K562 (cell line): Measurements from ENCODE around the gene HLCS. TPM values are rescaled to one million over a fixed set of nuclear protein-coding genes. Genes with fewer than 3 reads are reported as not detected.

Source experiments
- ATAC-seq: fragments of 200-7000 bp; cut with Tn5 transposase; 3 replicates; pipeline ENCODE4 v1.9.1; 2020; ENCODE audit warnings: moderate library complexity
- BruUV-seq: library from RNA; stranded (reverse); fragments of 400-500 nt; replicated peaks from 2 replicates; lab custom pipeline; 2021; lab: Mats Ljungman, UMichigan
- CTCF ChIA-PET: fragments of 300-600 bp; formaldehyde crosslinking; extraction: SDS; loops from one replicate; lab custom pipeline; 2021; ENCODE audit warnings: low intra/inter-chr PET ratio; lab: Yijun Ruan, JAX
- POLR2A ChIA-PET: fragments of 300-600, 350-650 bp; sonication (Branson Sonifier 250); formaldehyde crosslinking; extraction: SDS; loops from one replicate; lab custom pipeline; 2021; ENCODE audit warnings: antibody characterized with exemption, inconsistent platforms; lab: Yijun Ruan, JAX
- DNase-seq, 4 experiments: peaks; one replicate each; pipeline versions ENCODE4 v3.0.0 to v3.0.0-alpha.2; 2011 to 2018; ENCODE audit warnings: low spot score in 3 of 4, mixed read lengths in 3 of 4; ENCODE audit errors: extremely low read depth in 1 of 4
- FAIRE-seq: peaks from 2 replicates; lab custom pipeline; 2011; peaks lifted over from hg19 to GRCh38; lab: Jason Lieb, UNC
- H2AFZ ChIP-seq: 2 replicates; pipeline ENCODE4 v1.6.0; 2011; ENCODE audit warnings: low read depth, low read length, control low read depth, inconsistent platforms
- H3K27ac ChIP-seq: fragments of 200-600 bp; 3 replicates; pipeline ENCODE4 v1.8.0; 2011; ENCODE audit warnings: low read depth, mild to moderate bottlenecking, control low read depth, inconsistent platforms, low read length, moderate library complexity, mixed read lengths; ENCODE audit errors: extremely low read depth
- H3K27me3 ChIP-seq, 2 experiments: fragments of 300-600 bp in 1 of 2; 2 replicates in 1 of 2; 3 replicates in 1 of 2; pipeline versions ENCODE4 v1.6.0 to v1.8.0; 2011; ENCODE audit warnings: inconsistent platforms in 2 of 2, low read length in 2 of 2, mild to moderate bottlenecking in 1 of 2, mixed read lengths in 1 of 2, moderate library complexity in 1 of 2; ENCODE audit not compliant: control insufficient read depth in 2 of 2, insufficient read depth in 2 of 2
- H3K36me3 ChIP-seq: fragments of 300-600 bp; 3 replicates; pipeline ENCODE4 v1.8.0; 2011; ENCODE audit warnings: mild to moderate bottlenecking, low read length, inconsistent platforms; ENCODE audit not compliant: control insufficient read depth, insufficient read depth
- H3K4me1 ChIP-seq, 2 experiments: fragments of 200-600 bp in 1 of 2; replicated peaks in 1 of 2; 2 replicates in 1 of 2; 3 replicates in 1 of 2; pipeline versions ENCODE4 v1.5.1 to v1.8.0; 2011; ENCODE audit warnings: inconsistent platforms in 2 of 2, low read length in 2 of 2, mild to moderate bottlenecking in 1 of 2, mixed read lengths in 1 of 2, moderate library complexity in 1 of 2; ENCODE audit not compliant: control insufficient read depth in 2 of 2, insufficient read depth in 2 of 2
- H3K4me2 ChIP-seq: 2 replicates; pipeline ENCODE4 v1.6.1; 2011; ENCODE audit warnings: low read length, control low read depth, inconsistent platforms, mixed read lengths; ENCODE audit not compliant: insufficient read depth
- H3K4me3 ChIP-seq: fragments of 200-600 bp; sonication (generic), shearing (Covaris generic); 2 replicates; pipeline ENCODE4 v1.5.1; 2016; ENCODE audit warnings: control low read depth, inconsistent platforms
- H3K79me2 ChIP-seq: fragments of 200-600 bp; 3 replicates; pipeline ENCODE4 v1.8.0; 2011; ENCODE audit warnings: low read length, inconsistent platforms; ENCODE audit not compliant: control insufficient read depth, insufficient read depth
- H3K9ac ChIP-seq, 2 experiments: 2 replicates each; pipeline versions ENCODE4 v1.6.0 to v1.6.1; 2011; ENCODE audit warnings: low read depth in 2 of 2, low read length in 2 of 2, control low read depth in 1 of 2, inconsistent platforms in 1 of 2, mild to moderate bottlenecking in 1 of 2, mixed read lengths in 1 of 2; ENCODE audit not compliant: insufficient read depth in 1 of 2
- H3K9me1 ChIP-seq: one replicate; pipeline ENCODE4 v1.6.0; 2011; ENCODE audit warnings: inconsistent platforms, mild to moderate bottlenecking, low read length, moderate library complexity; ENCODE audit not compliant: control insufficient read depth, insufficient read depth
- H3K9me3 ChIP-seq: replicated peaks from 2 replicates; pipeline ENCODE4 v1.5.1; 2011; ENCODE audit warnings: low read depth, low read length, inconsistent platforms; ENCODE audit not compliant: control insufficient read depth, insufficient read depth
- H4K20me1 ChIP-seq: replicated peaks from 2 replicates; pipeline ENCODE4 v1.6.1; 2011; ENCODE audit warnings: low read length, inconsistent platforms, mixed read lengths; ENCODE audit not compliant: control insufficient read depth, insufficient read depth
- CBX3 ChIP-seq, 2 experiments: IDR thresholded peaks; 1 replicate in 1 of 2; 2 replicates in 1 of 2; pipeline ENCODE4 v1.6.1; 2012; ENCODE audit warnings: inconsistent platforms in 2 of 2, low read length in 2 of 2, borderline replicate concordance in 1 of 2, control low read depth in 1 of 2
- CREB3L1 ChIP-seq: fragments of 450-650 bp; IDR thresholded peaks from 2 replicates; pipeline ENCODE4 v1.6.1; 2014; ENCODE audit warnings: low read depth, mild to moderate bottlenecking, moderate library complexity, borderline replicate concordance
- HDAC1 ChIP-seq, 2 experiments: fragments of 450-650 bp; IDR thresholded peaks; 2 replicates each; pipeline ENCODE4 v1.6.1; 2016 to 2017; ENCODE audit warnings: inconsistent platforms in 1 of 2, mild to moderate bottlenecking in 1 of 2, moderate library complexity in 1 of 2
- HLTF ChIP-seq: fragments of 450-650 bp; IDR thresholded peaks from 2 replicates; pipeline ENCODE4 v1.6.1; 2016
- KHSRP ChIP-seq: fragments of 450-650 bp; IDR thresholded peaks from 2 replicates; pipeline ENCODE4 v1.6.1; 2017
- MECOM ChIP-seq: fragments of 250-450 bp; sonication (Bioruptor Pico); IDR thresholded peaks from 2 replicates; pipeline ENCODE4 v1.8.0; 2022; ENCODE audit warnings: inconsistent platforms
- MED1 ChIP-seq: sonication (generic); formaldehyde crosslinking; IDR thresholded peaks from 2 replicates; pipeline ENCODE4 v1.8.1; 2023; ENCODE audit warnings: missing genetic modification reagents, borderline replicate concordance
- NUFIP1 ChIP-seq: fragments of 450-650 bp; IDR thresholded peaks from 2 replicates; pipeline ENCODE4 v1.6.1; 2018; ENCODE audit not compliant: partially characterized antibody
- PHB ChIP-seq: fragments of 250-450 bp; sonication (Bioruptor Pico); IDR thresholded peaks from 2 replicates; pipeline ENCODE4 v1.5.0; 2021
- RB1 ChIP-seq: fragments of 450-650 bp; IDR thresholded peaks from 2 replicates; pipeline ENCODE4 v1.6.1; 2017; ENCODE audit warnings: low read depth, mild to moderate bottlenecking
- SMARCC2 ChIP-seq: fragments of 450-650 bp; IDR thresholded peaks from 2 replicates; pipeline ENCODE4 v1.6.1; 2017; ENCODE audit warnings: antibody characterized with exemption, moderate library complexity, mild to moderate bottlenecking, low read depth
- SPI1 ChIP-seq: IDR thresholded peaks from 2 replicates; pipeline ENCODE4 v1.6.1; 2011; ENCODE audit warnings: low read depth, low read length, control low read depth, borderline replicate concordance
- TRIM24 ChIP-seq, 2 experiments: fragments of 450-650 bp; IDR thresholded peaks; 2 replicates each; pipeline ENCODE4 v1.6.1; 2016
- TRIM28 ChIP-seq: fragments of 450-650 bp; IDR thresholded peaks from 2 replicates; pipeline ENCODE4 v1.6.1; 2017
- ZNF57 ChIP-seq: fragments of 450-650 bp; formaldehyde crosslinking; IDR thresholded peaks from 2 replicates; pipeline ENCODE4 v1.4.0; 2020; ENCODE audit warnings: mild to moderate bottlenecking, moderate library complexity
- in situ Hi-C: fragments of 300-500 bp; cut with MboI; formaldehyde crosslinking; loops from 4 replicates; pipeline ENCODE4 v1.15.0; 2018; ENCODE audit warnings: inconsistent platforms, mixed read lengths
- intact Hi-C: fragments of 100-400 bp; cut with micrococcal nuclease; formaldehyde crosslinking; loops from 2 replicates; pipeline ENCODE4 v1.14.2; 2022
- polyA plus RNA-seq, 8 experiments: library from polyadenylated mRNA; depleted of rRNA in 4 of 8; stranded (reverse) in 5 of 8; unstranded in 3 of 8; fragments of >200 nt; fragmentation: Nextera tagmentation in 2 of 8; fragmentation: Illumina TruSeq in 1 of 8; extraction: Ambion mirVana in 2 of 8; extraction: Trizol in 1 of 8; gene quantifications; 2 replicates each; pipeline versions ENCODE4 v1.2.1 to v1.2.3, GENCODE V29; 2011 to 2014; ENCODE audit warnings: inconsistent platforms in 1 of 8, missing spikeins in 1 of 8
- total RNA-seq, 7 experiments: library from RNA; depleted of rRNA in 6 of 7; stranded (reverse); fragments of >200 nt in 6 of 7; fragmentation: Illumina TruSeq in 2 of 7; extraction: Trizol in 2 of 7; gene quantifications; 2 replicates each; pipeline versions ENCODE4 v1.2.1 to v1.2.3, GENCODE V29; 2011 to 2021; ENCODE audit warnings: low replicate concordance in 1 of 7
- TF ChIP-seq, protein P1 (sequence below), 2 experiments: fragments of 450-650 bp in 1 of 2; sonication (generic) in 1 of 2; formaldehyde crosslinking in 1 of 2; IDR thresholded peaks; 2 replicates each; pipeline versions ENCODE4 v1.7.1 to v1.9.0; 2016 to 2022; ENCODE audit warnings: inconsistent platforms in 1 of 2, mild to moderate bottlenecking in 1 of 2, missing genetic modification reagents in 1 of 2

The HLCS gene
- total and polyA plus RNA-seq, 9 of the 15 experiments (the other 6 are each of a cell fraction or from before 2014, with no cell fraction given), result 3.0 to 21.5 (median 17.1) TPM

DNA sequence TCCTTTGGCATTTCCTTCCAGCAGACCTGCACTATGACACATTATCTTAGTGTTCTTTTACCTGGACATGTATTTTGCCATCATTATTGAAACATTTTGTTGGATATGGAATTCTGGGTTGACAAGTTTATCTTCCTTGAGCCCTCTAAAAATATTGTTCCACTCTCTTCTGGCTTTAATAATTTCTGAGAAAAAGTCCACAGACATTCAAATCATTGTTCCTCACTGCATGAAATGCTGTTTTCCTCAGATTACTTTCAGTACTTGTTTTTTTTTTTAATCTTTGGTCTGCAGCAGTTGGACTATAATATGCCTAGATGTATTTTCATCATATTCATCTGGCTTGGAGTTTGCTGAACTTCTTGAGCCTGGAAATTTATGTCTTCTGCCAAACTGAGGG lies 88.7 kb downstream of the HLCS start:
- Histone ChIP-seq H3K9me3 (no peaks in the 10 kb centered on the region), H3K4me1 (peaks cover 0 to 5% of the 10 kb centered on the region in 2 experiments; a peak in 1 of 5 replicates), H3K4me3 (no peak overlapping the region), H3K9ac (no peak overlapping the region), H3K79me2 (no peaks in the 10 kb centered on the region), H3K9me1 (no peaks in the 10 kb centered on the region), H3K4me2 (no peak overlapping the region), H2AFZ (no peak overlapping the region), H3K27me3 (no peaks in the 10 kb centered on the region), H4K20me1 (no peaks in the 10 kb centered on the region), H3K27ac (no peak overlapping the region), H3K36me3 (no peaks in the 10 kb centered on the region)
- POLR2A ChIA-PET, result no interaction called here
- in situ Hi-C loops, result no loop called here
- CTCF ChIA-PET, result no interaction called here
- TF ChIP-seq MED1 (no peak), HDAC1 (IDR thresholded peaks at IDR 0.05) (no peak), RB1 (no peak), MECOM (no peak), CBX3 (IDR thresholded peaks at IDR 0.05; ENCODE audit: borderline replicate concordance in 1 of 2, low read length in 2 of 2) (peak in 1 of 2 experiments; percentile 85; a peak in 1 of 3 replicates), NUFIP1 (no peak), PHB (CRISPR knock-in tag) (no peak), TRIM24 (IDR thresholded peaks at IDR 0.05) (0 out of 4 replicates have a peak, but pooled peaks of 1 of the 2 experiments have one; percentile 26), CREB3L1 (no peak), TRIM28 (peak; percentile 70), KHSRP (no peak), HLTF (no peak), ZNF57 (no peak), SMARCC2 (no peak), SPI1 (no peak)
- TF ChIP-seq, protein P1, sequence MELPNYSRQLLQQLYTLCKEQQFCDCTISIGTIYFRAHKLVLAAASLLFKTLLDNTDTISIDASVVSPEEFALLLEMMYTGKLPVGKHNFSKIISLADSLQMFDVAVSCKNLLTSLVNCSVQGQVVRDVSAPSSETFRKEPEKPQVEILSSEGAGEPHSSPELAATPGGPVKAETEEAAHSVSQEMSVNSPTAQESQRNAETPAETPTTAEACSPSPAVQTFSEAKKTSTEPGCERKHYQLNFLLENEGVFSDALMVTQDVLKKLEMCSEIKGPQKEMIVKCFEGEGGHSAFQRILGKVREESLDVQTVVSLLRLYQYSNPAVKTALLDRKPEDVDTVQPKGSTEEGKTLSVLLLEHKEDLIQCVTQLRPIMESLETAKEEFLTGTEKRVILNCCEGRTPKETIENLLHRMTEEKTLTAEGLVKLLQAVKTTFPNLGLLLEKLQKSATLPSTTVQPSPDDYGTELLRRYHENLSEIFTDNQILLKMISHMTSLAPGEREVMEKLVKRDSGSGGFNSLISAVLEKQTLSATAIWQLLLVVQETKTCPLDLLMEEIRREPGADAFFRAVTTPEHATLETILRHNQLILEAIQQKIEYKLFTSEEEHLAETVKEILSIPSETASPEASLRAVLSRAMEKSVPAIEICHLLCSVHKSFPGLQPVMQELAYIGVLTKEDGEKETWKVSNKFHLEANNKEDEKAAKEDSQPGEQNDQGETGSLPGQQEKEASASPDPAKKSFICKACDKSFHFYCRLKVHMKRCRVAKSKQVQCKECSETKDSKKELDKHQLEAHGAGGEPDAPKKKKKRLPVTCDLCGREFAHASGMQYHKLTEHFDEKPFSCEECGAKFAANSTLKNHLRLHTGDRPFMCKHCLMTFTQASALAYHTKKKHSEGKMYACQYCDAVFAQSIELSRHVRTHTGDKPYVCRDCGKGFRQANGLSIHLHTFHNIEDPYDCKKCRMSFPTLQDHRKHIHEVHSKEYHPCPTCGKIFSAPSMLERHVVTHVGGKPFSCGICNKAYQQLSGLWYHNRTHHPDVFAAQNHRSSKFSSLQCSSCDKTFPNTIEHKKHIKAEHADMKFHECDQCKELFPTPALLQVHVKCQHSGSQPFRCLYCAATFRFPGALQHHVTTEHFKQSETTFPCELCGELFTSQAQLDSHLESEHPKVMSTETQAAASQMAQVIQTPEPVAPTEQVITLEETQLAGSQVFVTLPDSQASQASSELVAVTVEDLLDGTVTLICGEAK (IDR thresholded peaks at IDR 0.05), result no peak
- TF ChIP-seq, protein P1 (CRISPR knock-in tag; IDR thresholded peaks at IDR 0.05), result no peak
- no TSS peak for BruUV-seq
- DNase-seq (no peak), ATAC-seq (no peak), FAIRE-seq (no peak)
- intact Hi-C loops, result no loop called here
